K562 (cell line): ENCODE data around the gene INTS13. TPM values are rescaled to one million over a fixed set of nuclear protein-coding genes. Genes with fewer than 3 reads are reported as not detected.
"Not testable (repeated sequence)": the region's sequence is repeated elsewhere in the genome, so short reads cannot be mapped to it uniquely, and the experiment has no call there.

Experiments used
- ATAC-seq: fragments of 200-7000 bp; cut with Tn5 transposase; 3 replicates; pipeline ENCODE4 v1.9.1; 2020; ENCODE audit warnings: moderate library complexity
- BruUV-seq: library from RNA; stranded (reverse); fragments of 400-500 nt; replicated peaks from 2 replicates; lab custom pipeline; 2021; lab: Mats Ljungman, UMichigan
- CTCF ChIA-PET: fragments of 300-600 bp; formaldehyde crosslinking; extraction: SDS; loops from one replicate; lab custom pipeline; 2021; ENCODE audit warnings: low intra/inter-chr PET ratio; lab: Yijun Ruan, JAX
- POLR2A ChIA-PET: fragments of 300-600, 350-650 bp; sonication (Branson Sonifier 250); formaldehyde crosslinking; extraction: SDS; loops from one replicate; lab custom pipeline; 2021; ENCODE audit warnings: antibody characterized with exemption, inconsistent platforms; lab: Yijun Ruan, JAX
- DNase-seq, 4 experiments: peaks; one replicate each; pipeline versions ENCODE4 v3.0.0 to v3.0.0-alpha.2; 2011 to 2018; ENCODE audit warnings: low spot score in 3 of 4, mixed read lengths in 3 of 4; ENCODE audit errors: extremely low read depth in 1 of 4
- FAIRE-seq: peaks from 2 replicates; lab custom pipeline; 2011; peaks lifted over from hg19 to GRCh38; lab: Jason Lieb, UNC
- H2AFZ ChIP-seq: 2 replicates; pipeline ENCODE4 v1.6.0; 2011; ENCODE audit warnings: low read depth, low read length, control low read depth, inconsistent platforms
- H3K27ac ChIP-seq: fragments of 200-600 bp; 3 replicates; pipeline ENCODE4 v1.8.0; 2011; ENCODE audit warnings: low read depth, mild to moderate bottlenecking, control low read depth, inconsistent platforms, low read length, moderate library complexity, mixed read lengths; ENCODE audit errors: extremely low read depth
- H3K27me3 ChIP-seq, 2 experiments: fragments of 300-600 bp in 1 of 2; 2 replicates in 1 of 2; 3 replicates in 1 of 2; pipeline versions ENCODE4 v1.6.0 to v1.8.0; 2011; ENCODE audit warnings: inconsistent platforms in 2 of 2, low read length in 2 of 2, mild to moderate bottlenecking in 1 of 2, mixed read lengths in 1 of 2, moderate library complexity in 1 of 2; ENCODE audit not compliant: control insufficient read depth in 2 of 2, insufficient read depth in 2 of 2
- H3K36me3 ChIP-seq: fragments of 300-600 bp; 3 replicates; pipeline ENCODE4 v1.8.0; 2011; ENCODE audit warnings: mild to moderate bottlenecking, low read length, inconsistent platforms; ENCODE audit not compliant: control insufficient read depth, insufficient read depth
- H3K4me1 ChIP-seq, 2 experiments: fragments of 200-600 bp in 1 of 2; replicated peaks in 1 of 2; 2 replicates in 1 of 2; 3 replicates in 1 of 2; pipeline versions ENCODE4 v1.5.1 to v1.8.0; 2011; ENCODE audit warnings: inconsistent platforms in 2 of 2, low read length in 2 of 2, mild to moderate bottlenecking in 1 of 2, mixed read lengths in 1 of 2, moderate library complexity in 1 of 2; ENCODE audit not compliant: control insufficient read depth in 2 of 2, insufficient read depth in 2 of 2
- H3K4me2 ChIP-seq: 2 replicates; pipeline ENCODE4 v1.6.1; 2011; ENCODE audit warnings: low read length, control low read depth, inconsistent platforms, mixed read lengths; ENCODE audit not compliant: insufficient read depth
- H3K4me3 ChIP-seq: fragments of 200-600 bp; sonication (generic), shearing (Covaris generic); 2 replicates; pipeline ENCODE4 v1.5.1; 2016; ENCODE audit warnings: control low read depth, inconsistent platforms
- H3K79me2 ChIP-seq: fragments of 200-600 bp; 3 replicates; pipeline ENCODE4 v1.8.0; 2011; ENCODE audit warnings: low read length, inconsistent platforms; ENCODE audit not compliant: control insufficient read depth, insufficient read depth
- H3K9ac ChIP-seq, 2 experiments: 2 replicates each; pipeline versions ENCODE4 v1.6.0 to v1.6.1; 2011; ENCODE audit warnings: low read depth in 2 of 2, low read length in 2 of 2, control low read depth in 1 of 2, inconsistent platforms in 1 of 2, mild to moderate bottlenecking in 1 of 2, mixed read lengths in 1 of 2; ENCODE audit not compliant: insufficient read depth in 1 of 2
- H3K9me1 ChIP-seq: one replicate; pipeline ENCODE4 v1.6.0; 2011; ENCODE audit warnings: inconsistent platforms, mild to moderate bottlenecking, low read length, moderate library complexity; ENCODE audit not compliant: control insufficient read depth, insufficient read depth
- H3K9me3 ChIP-seq: replicated peaks from 2 replicates; pipeline ENCODE4 v1.5.1; 2011; ENCODE audit warnings: low read depth, low read length, inconsistent platforms; ENCODE audit not compliant: control insufficient read depth, insufficient read depth
- H4K20me1 ChIP-seq: replicated peaks from 2 replicates; pipeline ENCODE4 v1.6.1; 2011; ENCODE audit warnings: low read length, inconsistent platforms, mixed read lengths; ENCODE audit not compliant: control insufficient read depth, insufficient read depth
- RBM25 ChIP-seq: fragments of 200-400 bp; formaldehyde crosslinking; IDR thresholded peaks from 2 replicates; pipeline ENCODE4 v1.6.1; 2018; ENCODE audit warnings: low read length, low read depth, moderate library complexity; ENCODE audit not compliant: severe bottlenecking
- ZMIZ1 ChIP-seq, 2 experiments: fragments of 150-350 bp in 1 of 2; IDR thresholded peaks; 2 replicates each; pipeline ENCODE4 v1.6.1; 2012 to 2016; ENCODE audit warnings: low read depth in 2 of 2, low read length in 2 of 2, mild to moderate bottlenecking in 1 of 2, moderate library complexity in 1 of 2
- ZNF146 ChIP-seq: IDR thresholded peaks from one replicate; pipeline ENCODE4 v1.6.1; 2018; ENCODE audit warnings: missing compliant biosample characterization; ENCODE audit not compliant: unreplicated experiment
- WGBS: fragments of 100-300 bp; shearing (Covaris generic); methylation state at CpG from one replicate; pipeline ENCODE4 v1.1.6; 2016; ENCODE audit warnings: low coverage, mixed read lengths; ENCODE audit not compliant: insufficient coverage; ENCODE audit errors: missing lambda C conversion rate; 5-methylcytosine and 5-hydroxymethylcytosine counted together
- in situ Hi-C: fragments of 300-500 bp; cut with MboI; formaldehyde crosslinking; loops from 4 replicates; pipeline ENCODE4 v1.15.0; 2018; ENCODE audit warnings: inconsistent platforms, mixed read lengths
- intact Hi-C: fragments of 100-400 bp; cut with micrococcal nuclease; formaldehyde crosslinking; loops from 2 replicates; pipeline ENCODE4 v1.14.2; 2022
- polyA plus RNA-seq, 8 experiments: library from polyadenylated mRNA; depleted of rRNA in 4 of 8; stranded (reverse) in 5 of 8; unstranded in 3 of 8; fragments of >200 nt; fragmentation: Nextera tagmentation in 2 of 8; fragmentation: Illumina TruSeq in 1 of 8; extraction: Ambion mirVana in 2 of 8; extraction: Trizol in 1 of 8; gene quantifications; 2 replicates each; pipeline versions ENCODE4 v1.2.1 to v1.2.3, GENCODE V29; 2011 to 2014; ENCODE audit warnings: inconsistent platforms in 1 of 8, missing spikeins in 1 of 8
- total RNA-seq, 7 experiments: library from RNA; depleted of rRNA in 6 of 7; stranded (reverse); fragments of >200 nt in 6 of 7; fragmentation: Illumina TruSeq in 2 of 7; extraction: Trizol in 2 of 7; gene quantifications; 2 replicates each; pipeline versions ENCODE4 v1.2.1 to v1.2.3, GENCODE V29; 2011 to 2021; ENCODE audit warnings: low replicate concordance in 1 of 7

Gene INTS13
- total and polyA plus RNA-seq, 9 of the 15 experiments (the other 6 are each of a cell fraction or from before 2014, with no cell fraction given), result 48.3 to 91.8 (median 78.1) TPM

GRCh38 chr12:26903396-26903795, 34.4 kb downstream of the INTS13 start:
- POLR2A ChIA-PET, result interaction anchor here (0.6 kb wide), 1 partner anchor 74 kb away, joined by 3 read pairs; no protein-coding TSS in a partner anchor
- in situ Hi-C loops, H3K4me1 ChIP-seq, H3K4me3 ChIP-seq, intact Hi-C loops, H3K4me2 ChIP-seq, DNase-seq, BruUV-seq, H3K9me3 ChIP-seq, H2AFZ ChIP-seq, H3K9me1 ChIP-seq, H3K27me3 ChIP-seq, FAIRE-seq, CTCF ChIA-PET, ATAC-seq, H3K27ac ChIP-seq, H4K20me1 ChIP-seq, H3K79me2 ChIP-seq, H3K9ac ChIP-seq: not testable (repeated sequence)
- peaks cover 61% of the 10 kb centered on the region for H3K36me3 ChIP-seq
- peak; percentile 33 for TF ChIP-seq RBM25
- TF ChIP-seq ZNF146 (CRISPR knock-in tag), result peak; percentile 85
- WGBS, result 100% methylated on average over 2 of the region's 3 CpGs

GRCh38 chr12:26896913-26897312, 40.9 kb downstream of the INTS13 start:
- no peak overlapping the region for H3K9ac ChIP-seq
- CTCF ChIA-PET, result no interaction called here
- H3K9me1 ChIP-seq, result no peaks in the 10 kb centered on the region
- no peaks in the 10 kb centered on the region for H3K4me1 ChIP-seq
- 85% methylated on average over 2 of the region's 2 CpGs for WGBS
- no peaks in the 10 kb centered on the region for H3K9me3 ChIP-seq
- H3K27ac ChIP-seq, result no peak overlapping the region
- TF ChIP-seq ZMIZ1 (IDR thresholded peaks at IDR 0.05; ENCODE audit: low read depth in 2 of 2, low read length in 2 of 2), result no peak
- H3K4me2 ChIP-seq, result no peak overlapping the region
- POLR2A ChIA-PET, result no interaction called here
- no peak overlapping the region for H2AFZ ChIP-seq
- peaks cover 15% of the 10 kb centered on the region; the same call in 1 of the 3 replicates for H3K36me3 ChIP-seq
- FAIRE-seq (no peak), DNase-seq (no peak), ATAC-seq (no peak)
- in situ Hi-C loops (no loop called here), intact Hi-C loops (no loop called here)
- H4K20me1 ChIP-seq, result no peaks in the 10 kb centered on the region
- no peaks in the 10 kb centered on the region for H3K27me3 ChIP-seq
- no peak overlapping the region for H3K4me3 ChIP-seq
- no peaks in the 10 kb centered on the region for H3K79me2 ChIP-seq
- no TSS peak for BruUV-seq
